K562 treated with DMSO at 1 percent for 48 hours (cell line): ENCODE data around the gene LDAH. TPM values are rescaled to one million over a fixed set of nuclear protein-coding genes. Genes with fewer than 3 reads are reported as not detected.

Experiments used
- total RNA-seq: library from RNA; unstranded; fragments of 300-600 nt; gene quantifications from 2 replicates; pipeline ENCODE4 v1.2.3, GENCODE V29; 2022; ENCODE audit warnings: low replicate concordance; ENCODE audit errors: extremely low read depth

The LDAH gene
- total RNA-seq = not detected in 2 replicates

DNA sequence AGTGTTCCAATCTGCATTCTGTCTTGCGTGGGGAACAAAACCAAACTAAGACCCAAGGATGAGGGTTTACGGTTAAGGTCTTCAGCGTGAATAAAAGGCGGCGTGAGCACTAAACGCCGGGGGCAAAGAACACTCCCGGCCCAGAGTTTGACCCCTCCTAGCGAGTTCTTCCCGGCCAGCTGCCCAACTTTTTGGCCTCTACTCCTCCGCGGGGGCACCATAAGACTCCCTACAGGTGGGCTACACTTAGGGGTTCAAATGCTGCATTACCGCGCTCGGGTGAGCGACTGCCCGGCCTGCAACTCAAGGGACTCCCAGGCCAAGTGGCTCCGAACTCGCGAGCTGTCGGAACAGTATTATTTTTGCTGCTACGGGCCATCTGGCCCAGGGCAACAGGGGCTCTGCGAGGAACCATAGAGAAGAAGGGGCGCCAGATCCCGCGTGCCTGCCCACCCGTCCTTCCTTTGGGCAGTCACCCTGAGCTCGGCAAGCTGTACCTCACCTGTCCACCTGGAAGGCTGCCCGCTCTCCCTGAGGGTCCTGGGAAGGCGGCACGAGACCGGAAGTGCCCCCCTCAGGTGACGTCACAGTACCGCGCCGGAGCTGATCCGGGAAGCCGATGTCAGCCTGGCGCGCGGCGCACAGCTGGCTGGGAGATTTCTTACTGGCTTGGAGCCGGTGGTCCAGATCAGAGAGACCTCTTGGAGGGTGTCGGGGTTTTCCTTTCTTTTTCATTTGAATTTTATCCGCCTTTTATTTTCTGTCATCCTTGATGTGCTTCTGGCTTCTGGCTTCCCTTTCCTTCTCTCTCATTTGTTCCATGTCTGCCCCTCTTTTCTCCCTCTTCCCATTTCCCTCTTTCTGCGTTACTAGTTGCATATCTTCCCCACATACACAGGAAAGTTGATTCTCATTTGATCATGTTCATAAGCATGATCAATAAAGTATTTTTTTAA is at the start of gene LDAH:
TSS of gene LDAH (minus strand) at position 567 of the 956 bp plus-strand sequence. CDS start 21,638 bp downstream, outside the sequence.

DNA sequence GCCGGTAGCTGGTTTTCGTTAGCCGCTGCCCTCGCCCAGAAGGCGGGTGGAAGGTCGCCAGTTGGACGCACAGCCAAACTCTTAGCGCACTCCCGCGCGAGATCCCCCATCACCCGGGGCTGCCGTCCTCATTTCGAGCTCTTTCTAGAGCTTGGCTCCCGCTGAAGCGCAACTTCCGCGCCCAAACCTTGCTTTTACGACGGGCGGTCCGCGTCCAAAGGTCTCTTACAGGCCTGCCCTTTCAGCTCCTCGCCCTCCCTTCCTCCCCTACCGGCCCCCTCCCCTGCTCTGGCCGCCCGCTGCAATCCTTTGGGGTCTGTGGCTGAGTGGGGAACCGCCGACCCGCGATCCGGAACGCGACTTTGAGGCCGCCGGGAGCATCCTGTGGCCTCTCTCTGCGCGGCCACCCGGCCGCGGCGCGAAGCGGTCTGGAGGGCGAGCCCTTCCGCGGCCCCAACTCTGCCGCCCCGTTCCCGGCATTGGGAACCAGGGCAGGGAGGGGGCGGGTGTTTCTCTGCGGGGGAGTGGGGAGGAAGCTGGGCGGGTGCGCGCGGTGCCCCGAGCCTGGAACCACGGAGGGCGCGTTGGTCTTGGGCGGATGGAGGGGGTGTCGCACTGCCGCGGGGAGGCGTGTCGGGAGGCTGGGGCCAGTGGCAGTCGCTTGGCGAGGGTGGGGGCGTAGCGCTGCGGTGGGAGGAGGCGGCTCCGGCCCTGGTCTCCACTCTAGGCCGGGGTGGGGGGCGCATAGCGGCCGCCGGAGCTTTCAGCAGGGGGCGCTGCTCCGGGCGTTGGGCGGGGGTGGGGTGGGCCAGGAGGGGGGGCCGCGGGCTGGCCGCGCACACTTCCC is 156.4 kb downstream of the LDAH start, which contains the start of gene GDF7:
TSS of gene GDF7 (plus strand) at position 841 of the 847 bp plus-strand sequence. CDS start 96 bp downstream, outside the sequence.

DNA sequence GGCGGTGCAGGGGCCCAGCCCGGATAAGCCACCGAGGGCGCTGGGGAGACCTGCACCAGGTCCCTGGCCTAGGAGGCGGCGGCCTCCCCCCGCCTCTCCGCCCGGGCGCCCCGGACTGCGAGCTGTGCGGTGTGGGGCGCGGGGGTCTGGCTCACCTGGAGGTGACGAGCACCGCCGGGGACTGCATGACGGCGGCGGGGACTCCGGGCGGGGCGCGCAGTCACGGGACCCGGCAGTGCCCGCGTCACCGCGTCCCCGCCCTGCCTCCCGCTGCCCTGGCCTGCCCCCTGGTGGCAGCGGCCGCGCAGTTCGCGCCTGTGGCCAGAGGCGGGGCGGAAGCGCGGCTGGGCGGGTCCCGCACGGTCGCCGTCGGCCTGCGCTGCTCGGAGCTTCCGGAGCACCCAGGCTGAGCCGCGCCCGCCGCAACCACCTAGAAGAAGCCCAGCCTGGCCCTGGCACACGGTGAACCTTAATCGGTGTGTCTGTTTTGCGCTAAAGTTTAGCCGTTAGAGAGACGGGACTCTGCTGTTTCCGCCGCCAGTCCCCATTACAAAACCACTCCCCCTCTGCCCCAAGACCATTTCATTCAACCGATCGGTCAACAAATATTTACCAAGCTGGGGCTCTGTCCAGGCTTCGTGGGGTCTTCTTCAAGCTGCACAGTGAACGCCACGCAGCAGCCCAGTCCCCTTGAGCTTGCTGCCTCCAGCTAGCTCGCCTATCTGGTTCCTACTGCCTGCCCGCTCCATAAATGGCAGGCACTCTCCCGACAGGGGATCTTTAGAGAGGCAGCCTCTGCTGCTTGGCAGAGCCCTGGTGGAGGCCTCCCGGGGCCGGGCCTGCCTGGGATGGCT is 171.8 kb downstream of the LDAH start, which contains the start of gene HS1BP3:
TSS of gene HS1BP3 (minus strand) at position 222 of the 854 bp plus-strand sequence. CDS start at position 187, 35 bp downstream.

Other genes starting within 250 kb of the LDAH start
- not detected in 2 replicates for gene HS1BP3, start 172.0 kb downstream of the LDAH start, total RNA-seq
- not detected in 2 replicates for gene GDF7, start 156.0 kb downstream of the LDAH start, total RNA-seq
- not detected in 2 replicates for gene APOB, start 221.0 kb upstream of the LDAH start, total RNA-seq